ENCODE data around the gene NXF3. TPM values are rescaled to one million over a fixed set of nuclear protein-coding genes. Genes with fewer than 3 reads are reported as not detected.
"Not testable (repeated sequence)": the region's sequence is repeated elsewhere in the genome, so short reads cannot be mapped to it uniquely, and the experiment has no call there.

Gene NXF3
- total and polyA plus RNA-seq, 4 donors = 0.33 to 1.5 (median 0.94) TPM

DNA sequence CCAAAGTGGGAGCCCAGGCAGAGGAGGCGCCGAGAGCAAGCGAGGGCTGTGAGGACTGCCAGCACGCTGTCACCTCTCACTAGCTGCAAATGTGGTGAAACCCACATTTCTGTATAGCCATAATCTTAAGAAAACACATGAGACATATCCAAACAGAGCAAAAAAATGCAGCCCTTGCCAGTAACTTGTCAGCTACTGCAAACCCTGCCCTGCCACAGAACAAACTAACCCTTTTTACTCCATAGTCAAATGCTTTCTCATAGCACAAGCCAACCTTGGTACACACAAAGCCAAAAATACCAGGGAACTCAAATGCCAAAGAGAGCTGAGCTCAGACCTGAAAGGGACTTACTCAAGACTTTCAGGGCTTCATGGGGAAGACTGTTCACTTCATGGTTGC is 14.9 kb upstream of the NXF3 start:
- no peaks in the 10 kb centered on the region for H3K36me3 ChIP-seq (ENCODE audit: control insufficient read depth in 4 of 4, insufficient read depth in 3 of 4, low read depth in 1 of 4, low read length in 3 of 4)
- TF ChIP-seq RAD21 (IDR thresholded peaks at IDR 0.05) = no peak
- TF ChIP-seq RXRA (IDR thresholded peaks at IDR 0.05) = no peak
- TF ChIP-seq SP1 (IDR thresholded peaks at IDR 0.05) = no peak
- no peak for TF ChIP-seq JUND (IDR thresholded peaks at IDR 0.05)
- TF ChIP-seq NR2F2 (IDR thresholded peaks at IDR 0.05) = no peak
- TF ChIP-seq, protein P1, sequence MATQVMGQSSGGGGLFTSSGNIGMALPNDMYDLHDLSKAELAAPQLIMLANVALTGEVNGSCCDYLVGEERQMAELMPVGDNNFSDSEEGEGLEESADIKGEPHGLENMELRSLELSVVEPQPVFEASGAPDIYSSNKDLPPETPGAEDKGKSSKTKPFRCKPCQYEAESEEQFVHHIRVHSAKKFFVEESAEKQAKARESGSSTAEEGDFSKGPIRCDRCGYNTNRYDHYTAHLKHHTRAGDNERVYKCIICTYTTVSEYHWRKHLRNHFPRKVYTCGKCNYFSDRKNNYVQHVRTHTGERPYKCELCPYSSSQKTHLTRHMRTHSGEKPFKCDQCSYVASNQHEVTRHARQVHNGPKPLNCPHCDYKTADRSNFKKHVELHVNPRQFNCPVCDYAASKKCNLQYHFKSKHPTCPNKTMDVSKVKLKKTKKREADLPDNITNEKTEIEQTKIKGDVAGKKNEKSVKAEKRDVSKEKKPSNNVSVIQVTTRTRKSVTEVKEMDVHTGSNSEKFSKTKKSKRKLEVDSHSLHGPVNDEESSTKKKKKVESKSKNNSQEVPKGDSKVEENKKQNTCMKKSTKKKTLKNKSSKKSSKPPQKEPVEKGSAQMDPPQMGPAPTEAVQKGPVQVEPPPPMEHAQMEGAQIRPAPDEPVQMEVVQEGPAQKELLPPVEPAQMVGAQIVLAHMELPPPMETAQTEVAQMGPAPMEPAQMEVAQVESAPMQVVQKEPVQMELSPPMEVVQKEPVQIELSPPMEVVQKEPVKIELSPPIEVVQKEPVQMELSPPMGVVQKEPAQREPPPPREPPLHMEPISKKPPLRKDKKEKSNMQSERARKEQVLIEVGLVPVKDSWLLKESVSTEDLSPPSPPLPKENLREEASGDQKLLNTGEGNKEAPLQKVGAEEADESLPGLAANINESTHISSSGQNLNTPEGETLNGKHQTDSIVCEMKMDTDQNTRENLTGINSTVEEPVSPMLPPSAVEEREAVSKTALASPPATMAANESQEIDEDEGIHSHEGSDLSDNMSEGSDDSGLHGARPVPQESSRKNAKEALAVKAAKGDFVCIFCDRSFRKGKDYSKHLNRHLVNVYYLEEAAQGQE (IDR thresholded peaks at IDR 0.05) = no peak
- TF ChIP-seq, protein P2, sequence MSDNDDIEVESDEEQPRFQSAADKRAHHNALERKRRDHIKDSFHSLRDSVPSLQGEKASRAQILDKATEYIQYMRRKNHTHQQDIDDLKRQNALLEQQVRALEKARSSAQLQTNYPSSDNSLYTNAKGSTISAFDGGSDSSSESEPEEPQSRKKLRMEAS (IDR thresholded peaks at IDR 0.05) = no peak
- TF ChIP-seq, protein P3, sequence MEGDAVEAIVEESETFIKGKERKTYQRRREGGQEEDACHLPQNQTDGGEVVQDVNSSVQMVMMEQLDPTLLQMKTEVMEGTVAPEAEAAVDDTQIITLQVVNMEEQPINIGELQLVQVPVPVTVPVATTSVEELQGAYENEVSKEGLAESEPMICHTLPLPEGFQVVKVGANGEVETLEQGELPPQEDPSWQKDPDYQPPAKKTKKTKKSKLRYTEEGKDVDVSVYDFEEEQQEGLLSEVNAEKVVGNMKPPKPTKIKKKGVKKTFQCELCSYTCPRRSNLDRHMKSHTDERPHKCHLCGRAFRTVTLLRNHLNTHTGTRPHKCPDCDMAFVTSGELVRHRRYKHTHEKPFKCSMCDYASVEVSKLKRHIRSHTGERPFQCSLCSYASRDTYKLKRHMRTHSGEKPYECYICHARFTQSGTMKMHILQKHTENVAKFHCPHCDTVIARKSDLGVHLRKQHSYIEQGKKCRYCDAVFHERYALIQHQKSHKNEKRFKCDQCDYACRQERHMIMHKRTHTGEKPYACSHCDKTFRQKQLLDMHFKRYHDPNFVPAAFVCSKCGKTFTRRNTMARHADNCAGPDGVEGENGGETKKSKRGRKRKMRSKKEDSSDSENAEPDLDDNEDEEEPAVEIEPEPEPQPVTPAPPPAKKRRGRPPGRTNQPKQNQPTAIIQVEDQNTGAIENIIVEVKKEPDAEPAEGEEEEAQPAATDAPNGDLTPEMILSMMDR (IDR thresholded peaks at IDR 0.05; ENCODE audit: low read depth, low read length, missing input control) = no peak
- no peak for TF ChIP-seq HNF4A (conservative IDR thresholded peaks at IDR 0.05)
- TF ChIP-seq TAF1 (conservative IDR thresholded peaks at IDR 0.05) = no peak
- no peak for TF ChIP-seq HNF4G (IDR thresholded peaks at IDR 0.05)
- no peak for TF ChIP-seq FOXA1 (IDR thresholded peaks at IDR 0.05)
- no peak for TF ChIP-seq EGR1 (IDR thresholded peaks at IDR 0.05; ENCODE audit: low read depth in 2 of 2)
- TF ChIP-seq YY1 (IDR thresholded peaks at IDR 0.05) = no peak
- no peak for TF ChIP-seq FOXA2 (IDR thresholded peaks at IDR 0.05)
- no peak overlapping the region for H3K27ac ChIP-seq (ENCODE audit: low read depth in 1 of 2, low read length in 2 of 2)
- H3K27me3 ChIP-seq (ENCODE audit: control insufficient read depth in 4 of 4, insufficient read depth in 4 of 4, low read length in 3 of 4) = no peaks in the 10 kb centered on the region
- 88% methylated on average over 4 of the region's 4 CpGs for WGBS
- no peaks in the 10 kb centered on the region for H3K4me1 ChIP-seq (ENCODE audit: control insufficient read depth in 4 of 4, insufficient read depth in 4 of 4, low read length in 3 of 4)
- H3K4me3 ChIP-seq (ENCODE audit: low read depth in 1 of 3, low read length in 3 of 3) = no peak overlapping the region
- no peak for DNase-seq (ENCODE audit: low spot score)
- peaks cover 0 to 2% (median 0%) of the 10 kb centered on the region in 4 donors for H3K9me3 ChIP-seq (ENCODE audit: control insufficient read depth in 4 of 4, low read length in 3 of 4)
- H3K9ac ChIP-seq (ENCODE audit: low read depth in 1 of 2, low read length in 2 of 2) = no peak overlapping the region

DNA sequence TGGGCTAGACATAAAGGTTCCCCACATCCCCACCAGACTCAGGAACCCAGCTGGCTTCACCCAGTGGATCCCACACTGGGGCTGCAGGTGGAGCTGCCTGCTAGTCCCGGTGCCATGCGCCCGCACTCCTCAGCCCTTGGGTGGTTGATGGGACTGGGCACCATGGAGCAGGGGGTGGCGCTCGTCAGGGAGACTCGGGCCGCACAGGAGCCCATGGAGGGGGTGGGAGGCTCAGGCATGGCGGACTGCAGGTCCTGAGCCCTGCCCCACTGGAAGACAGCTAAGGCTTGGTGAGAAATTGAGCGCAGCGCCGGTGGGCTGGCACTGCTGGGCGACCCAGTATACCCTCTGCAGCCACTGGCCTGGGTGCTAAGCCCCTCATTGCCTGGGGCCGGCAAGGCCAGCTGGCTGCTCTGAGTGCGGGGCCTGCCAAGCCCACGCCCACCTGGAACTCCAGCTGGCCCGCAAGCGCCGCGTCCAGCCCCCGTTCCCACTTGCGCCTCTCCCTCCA is 14.3 kb upstream of the NXF3 start:
- H3K9ac ChIP-seq (ENCODE audit: low read depth in 1 of 2, low read length in 2 of 2); H3K9me3 ChIP-seq (ENCODE audit: control insufficient read depth in 4 of 4, low read length in 3 of 4); H3K4me1 ChIP-seq (ENCODE audit: control insufficient read depth in 4 of 4, insufficient read depth in 4 of 4, low read length in 3 of 4); DNase-seq (ENCODE audit: low spot score); H3K36me3 ChIP-seq (ENCODE audit: control insufficient read depth in 4 of 4, insufficient read depth in 3 of 4, low read depth in 1 of 4, low read length in 3 of 4); H3K4me3 ChIP-seq (ENCODE audit: low read depth in 1 of 3, low read length in 3 of 3); H3K27ac ChIP-seq (ENCODE audit: low read depth in 1 of 2, low read length in 2 of 2); H3K27me3 ChIP-seq (ENCODE audit: control insufficient read depth in 4 of 4, insufficient read depth in 4 of 4, low read length in 3 of 4): not testable (repeated sequence)
- WGBS = 95% methylated on average over 21 of the region's 21 CpGs

DNA sequence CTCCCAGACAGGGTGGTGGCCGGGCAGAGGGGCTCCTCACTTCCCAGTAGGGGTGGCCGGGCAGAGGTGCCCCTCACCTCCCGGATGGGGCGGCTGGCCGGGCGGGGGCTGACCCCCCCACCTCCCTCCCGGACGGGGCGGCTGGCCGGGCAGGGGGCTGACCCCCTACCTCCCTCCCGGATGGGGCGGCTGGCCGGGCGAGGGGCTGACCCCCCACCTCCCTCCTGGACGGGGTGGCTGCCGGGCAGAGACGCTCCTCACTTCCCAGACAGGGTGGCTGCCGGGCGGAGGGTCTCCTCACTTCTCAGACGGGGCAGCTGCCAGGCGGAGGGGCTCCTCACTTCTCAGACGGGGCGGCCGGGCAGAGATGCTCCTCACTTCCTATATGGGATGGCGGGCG is 11.4 kb upstream of the NXF3 start:
- WGBS = 88% methylated on average over 26 of the region's 26 CpGs

DNA sequence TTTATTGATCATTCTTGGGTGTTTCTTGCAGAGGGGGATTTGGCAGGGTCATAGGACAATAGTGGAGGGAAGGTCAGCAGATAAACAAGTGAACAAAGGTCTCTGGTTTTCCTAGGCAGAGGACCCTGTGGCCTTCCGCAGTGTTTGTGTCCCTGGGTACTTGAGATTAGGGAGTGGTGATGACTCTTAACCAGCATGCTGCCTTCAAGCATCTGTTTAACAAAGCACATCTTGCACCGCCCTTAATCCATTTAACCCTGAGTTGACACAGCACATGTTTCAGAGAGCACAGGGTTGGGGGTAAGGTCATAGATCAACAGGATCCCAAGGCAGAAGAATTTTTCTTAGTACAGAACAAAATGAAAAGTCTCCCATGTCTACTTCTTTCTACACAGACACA is 10.9 kb upstream of the NXF3 start:
- not testable (repeated sequence) for H3K27ac ChIP-seq (ENCODE audit: low read depth in 1 of 2, low read length in 2 of 2); H3K4me1 ChIP-seq (ENCODE audit: control insufficient read depth in 4 of 4, insufficient read depth in 4 of 4, low read length in 3 of 4); H3K27me3 ChIP-seq (ENCODE audit: control insufficient read depth in 4 of 4, insufficient read depth in 4 of 4, low read length in 3 of 4); DNase-seq (ENCODE audit: low spot score); H3K9ac ChIP-seq (ENCODE audit: low read depth in 1 of 2, low read length in 2 of 2); H3K36me3 ChIP-seq (ENCODE audit: control insufficient read depth in 4 of 4, insufficient read depth in 3 of 4, low read depth in 1 of 4, low read length in 3 of 4); H3K4me3 ChIP-seq (ENCODE audit: low read depth in 1 of 3, low read length in 3 of 3); H3K9me3 ChIP-seq (ENCODE audit: control insufficient read depth in 4 of 4, low read length in 3 of 4)
- no CpG with 5 or more reads among the region's 2 CpGs for WGBS

More for the DNA sequence above, 11.4 kb upstream of the NXF3 start:
- H3K9me3 ChIP-seq (ENCODE audit: control insufficient read depth in 4 of 4, low read length in 3 of 4); H3K27me3 ChIP-seq (ENCODE audit: control insufficient read depth in 4 of 4, insufficient read depth in 4 of 4, low read length in 3 of 4); H3K36me3 ChIP-seq (ENCODE audit: control insufficient read depth in 4 of 4, insufficient read depth in 3 of 4, low read depth in 1 of 4, low read length in 3 of 4); H3K4me3 ChIP-seq (ENCODE audit: low read depth in 1 of 3, low read length in 3 of 3); H3K9ac ChIP-seq (ENCODE audit: low read depth in 1 of 2, low read length in 2 of 2); DNase-seq (ENCODE audit: low spot score); H3K4me1 ChIP-seq (ENCODE audit: control insufficient read depth in 4 of 4, insufficient read depth in 4 of 4, low read length in 3 of 4); H3K27ac ChIP-seq (ENCODE audit: low read depth in 1 of 2, low read length in 2 of 2): not testable (repeated sequence)

All from liver (tissue), 9 donors.